ENCODE results near the gene MYBBP1A.

GRCh38 chr17:4497101-4497824 lies 57.9 kb downstream of the MYBBP1A start:
- no peak for TF ChIP-seq BCL3 (CRISPR knock-in tag; IDR thresholded peaks at IDR 0.05)
- TF ChIP-seq XRCC5 (optimal IDR thresholded peaks at IDR 0.05; ENCODE audit: low read length) = no peak
- TF ChIP-seq CTCF (CRISPR knock-in tag; IDR thresholded peaks at IDR 0.05) = no peak
- no peak for TF ChIP-seq ZNF670 (CRISPR knock-in tag; IDR thresholded peaks at IDR 0.05; ENCODE audit: borderline replicate concordance)
- TF ChIP-seq POLR2AphosphoS5 (IDR thresholded peaks at IDR 0.05; ENCODE audit: low read depth, low read length) = no peak
- TF ChIP-seq NCOR1 (IDR thresholded peaks at IDR 0.05; ENCODE audit: borderline replicate concordance, low read length) = no peak
- no peak for TF ChIP-seq GABPA (IDR thresholded peaks at IDR 0.05; ENCODE audit: low read depth, low read length)
- TF ChIP-seq GABPA (CRISPR knock-in tag; IDR thresholded peaks at IDR 0.05; ENCODE audit: low read depth) = no peak
- no peak for TF ChIP-seq HCFC1 (IDR thresholded peaks at IDR 0.05; ENCODE audit: low read depth, low read length)
- TF ChIP-seq ZBTB7A (CRISPR knock-in tag; IDR thresholded peaks at IDR 0.05) = no peak
- TF ChIP-seq ZNF362 (CRISPR knock-in tag; IDR thresholded peaks at IDR 0.05; ENCODE audit: borderline replicate concordance) = no peak
- no peak for TF ChIP-seq ZBTB8A (CRISPR knock-in tag; IDR thresholded peaks at IDR 0.05; ENCODE audit: borderline replicate concordance, low read depth)
- TF ChIP-seq ZNF674 (CRISPR knock-in tag; IDR thresholded peaks at IDR 0.05; ENCODE audit: low read depth) = no peak
- TF ChIP-seq EEA1 (CRISPR knock-in tag; IDR thresholded peaks at IDR 0.05; ENCODE audit: borderline replicate concordance) = no peak
